Neural cell (in vitro differentiated cells): Measurements from ENCODE around the gene APOBEC3G. TPM values are rescaled to one million over a fixed set of nuclear protein-coding genes. Genes with fewer than 3 reads are reported as not detected.

Experiments
- H2AFZ ChIP-seq: fragments of 200-600, 300-800 bp; sonication (generic), shearing (Covaris generic); 2 replicates; pipeline ENCODE4 v1.6.0; 2014; ENCODE audit warnings: low read depth, mild to moderate bottlenecking, antibody characterized with exemption, low read length, moderate library complexity
- H3F3A ChIP-seq: fragments of 200-600 bp; shearing (Covaris generic); 2 replicates; pipeline ENCODE4 v1.6.1; 2016; ENCODE audit warnings: mild to moderate bottlenecking, moderate library complexity, mixed read lengths, antibody characterized with exemption, low read length; ENCODE audit not compliant: insufficient read depth, poor library complexity, severe bottlenecking
- H3K27ac ChIP-seq: fragments of 200-600, 300-800 bp; sonication (generic), shearing (Covaris generic); 2 replicates; pipeline ENCODE4 v1.5.1; 2014; ENCODE audit warnings: mild to moderate bottlenecking, low read length, moderate library complexity
- H3K27me3 ChIP-seq: fragments of 300-800, 200-600 bp; sonication (generic), shearing (Covaris generic); 2 replicates; pipeline ENCODE4 v1.6.0; 2014; ENCODE audit warnings: mild to moderate bottlenecking, low read depth, low read length, moderate library complexity; ENCODE audit not compliant: insufficient read depth
- H3K36me3 ChIP-seq: fragments of 300-800, 200-600 bp; sonication (generic), shearing (Covaris generic); 2 replicates; pipeline ENCODE4 v1.5.1; 2014; ENCODE audit warnings: mild to moderate bottlenecking, antibody characterized with exemption, low read length, moderate library complexity; ENCODE audit not compliant: insufficient read depth
- H3K4me2 ChIP-seq: fragments of 300-800, 200-600 bp; sonication (generic), shearing (Covaris generic); 2 replicates; pipeline ENCODE4 v1.6.0; 2014; ENCODE audit warnings: mild to moderate bottlenecking, low read length
- H3K4me3 ChIP-seq: fragments of 300-800, 200-600 bp; sonication (generic), shearing (Covaris generic); 2 replicates; pipeline ENCODE4 v1.5.1; 2014; ENCODE audit warnings: mild to moderate bottlenecking, low read length, moderate library complexity
- H3K79me2 ChIP-seq: fragments of 200-600 bp; shearing (Covaris generic); replicated peaks from 2 replicates; pipeline ENCODE4 v1.6.0; 2014; ENCODE audit warnings: mild to moderate bottlenecking, low read length, moderate library complexity; ENCODE audit not compliant: insufficient read depth
- H3K9ac ChIP-seq: fragments of 300-800, 200-600 bp; sonication (generic), shearing (Covaris generic); 2 replicates; pipeline ENCODE4 v1.6.1; 2016; ENCODE audit warnings: mild to moderate bottlenecking, low read length, mixed read lengths
- H3K9me2 ChIP-seq: fragments of 200-600 bp; shearing (Covaris generic); 2 replicates; pipeline ENCODE4 v1.6.1; 2016; ENCODE audit warnings: mild to moderate bottlenecking, low read length, mixed read lengths; ENCODE audit not compliant: insufficient read depth
- H3K9me3 ChIP-seq: fragments of 200-600, 300-800 bp; sonication (generic), shearing (Covaris generic); 2 replicates; pipeline ENCODE4 v1.6.1; 2016; ENCODE audit warnings: mild to moderate bottlenecking, mixed run types, low read length, moderate library complexity, mixed read lengths
- H4K20me1 ChIP-seq: fragments of 200-600 bp; shearing (Covaris generic); 2 replicates; pipeline ENCODE4 v1.6.1; 2016; ENCODE audit warnings: mild to moderate bottlenecking, mixed run types; ENCODE audit not compliant: insufficient read depth
- CTCF ChIP-seq: fragments of 450-650 bp; IDR thresholded peaks from 2 replicates; pipeline ENCODE4 v1.5.1; 2014; ENCODE audit warnings: antibody characterized with exemption, mild to moderate bottlenecking, moderate library complexity; ENCODE audit not compliant: poor library complexity, severe bottlenecking
- EP300 ChIP-seq: fragments of 450-650 bp; conservative IDR thresholded peaks from 2 replicates; pipeline ENCODE4 v1.6.1; 2014; ENCODE audit warnings: antibody characterized with exemption, mild to moderate bottlenecking, moderate library complexity; ENCODE audit not compliant: poor library complexity, severe bottlenecking
- EZH2 ChIP-seq: fragments of 200-600, 300-800 bp; shearing (Covaris generic), sonication (generic); IDR thresholded peaks from 2 replicates; pipeline ENCODE4 v1.6.1; 2014; ENCODE audit warnings: antibody characterized with exemption, low read length, borderline replicate concordance, mild to moderate bottlenecking; ENCODE audit not compliant: insufficient read depth, poor library complexity, severe bottlenecking
- MXI1 ChIP-seq: fragments of 450-650 bp; conservative IDR thresholded peaks from 2 replicates; pipeline ENCODE4 v1.6.1; 2014; ENCODE audit warnings: antibody characterized with exemption, mild to moderate bottlenecking; ENCODE audit not compliant: poor library complexity, severe bottlenecking
- POLR2AphosphoS5 ChIP-seq: IDR thresholded peaks from 2 replicates; pipeline ENCODE4 v1.6.1; 2012
- RAD21 ChIP-seq: fragments of 450-650 bp; conservative IDR thresholded peaks from 2 replicates; pipeline ENCODE4 v1.6.1; 2014; ENCODE audit warnings: antibody characterized with exemption, mild to moderate bottlenecking, moderate library complexity
- REST ChIP-seq: IDR thresholded peaks from 2 replicates; pipeline ENCODE4 v1.6.1; 2012; ENCODE audit warnings: borderline replicate concordance
- TAF1 ChIP-seq: IDR thresholded peaks from 2 replicates; pipeline ENCODE4 v1.6.1; 2012; ENCODE audit warnings: low read depth
- polyA plus RNA-seq: library from polyadenylated mRNA; depleted of rRNA; stranded (reverse); fragments of >200 nt; gene quantifications from 2 replicates; pipeline ENCODE4 v1.2.3, GENCODE V29; 2014

APOBEC3G gene
- polyA plus RNA-seq, 1 donor from 2014 or later: not detected

- TF ChIP-seq POLR2AphosphoS5: no peak
- TF ChIP-seq CTCF: no peak
- TF ChIP-seq EP300: no peak
- TF ChIP-seq REST: no peak
- H3K79me2 ChIP-seq: no peaks in the 10 kb centered on the region
- H2AFZ ChIP-seq: no peak overlapping the region
- H3K9ac ChIP-seq: no peak overlapping the region
- H3K27me3 ChIP-seq: no peaks in the 10 kb centered on the region
- H3K4me2 ChIP-seq: no peak overlapping the region
- no peaks in the 10 kb centered on the region for H3K36me3 ChIP-seq
- no peak overlapping the region for H3K4me3 ChIP-seq
- H3K27ac ChIP-seq: no peak overlapping the region
- H3K9me2 ChIP-seq: no peaks in the 10 kb centered on the region
- no peaks in the 10 kb centered on the region for H3K9me3 ChIP-seq
- no peaks in the 10 kb centered on the region for H4K20me1 ChIP-seq
- no peaks in the 10 kb centered on the region for H3F3A ChIP-seq
Measured at GRCh38 chr22:39132871-39133524, 55.9 kb downstream of the APOBEC3G start.

- Histone ChIP-seq H3K27me3 (no peaks in the 10 kb centered on the region), H3K9me2 (no peaks in the 10 kb centered on the region), H3K36me3 (no peaks in the 10 kb centered on the region), H3K27ac (no peak overlapping the region), H3K4me2 (no peak overlapping the region), H3K4me3 (no peak overlapping the region), H3K9ac (no peak overlapping the region), H2AFZ (no peak overlapping the region), H4K20me1 (no peaks in the 10 kb centered on the region), H3F3A (no peaks in the 10 kb centered on the region), H3K9me3 (no peaks in the 10 kb centered on the region), H3K79me2 (no peaks in the 10 kb centered on the region)
- no peak for TF ChIP-seq RAD21
- TF ChIP-seq MXI1: no peak
- TF ChIP-seq EZH2: no peak
- TF ChIP-seq TAF1: no peak
- TF ChIP-seq POLR2AphosphoS5: no peak
- no peak for TF ChIP-seq REST
- TF ChIP-seq CTCF: no peak
- TF ChIP-seq EP300: no peak
Measured at GRCh38 chr22:39133871-39134270, 56.8 kb downstream of the APOBEC3G start.
